Muscle layer of colon (tissue), 2 donors: Measurements from ENCODE around the gene PCDHGA8.
"Not testable (repeated sequence)": the region's sequence is repeated elsewhere in the genome, so short reads cannot be mapped to it uniquely, and the experiment has no call there.

Source experiments
- H3K27ac ChIP-seq: one replicate; pipeline ENCODE4 v1.7.0; 2013; ENCODE audit warnings: low read depth, mild to moderate bottlenecking, low read length, moderate library complexity
- H3K27me3 ChIP-seq, 2 donors: one replicate each; pipeline ENCODE4 v1.7.0; 2013; ENCODE audit warnings: low read length in 2 of 2, mild to moderate bottlenecking in 2 of 2; ENCODE audit not compliant: insufficient read depth in 2 of 2, control insufficient read depth in 1 of 2
- H3K36me3 ChIP-seq: one replicate; pipeline ENCODE4 v1.7.0; 2013; ENCODE audit warnings: mild to moderate bottlenecking, low read length; ENCODE audit not compliant: insufficient read depth
- H3K4me1 ChIP-seq: one replicate; pipeline ENCODE4 v1.7.0; 2013; ENCODE audit warnings: mild to moderate bottlenecking, low read length; ENCODE audit not compliant: insufficient read depth
- H3K4me3 ChIP-seq, 2 donors: one replicate each; pipeline ENCODE4 v1.7.0; 2013; ENCODE audit warnings: low read length in 2 of 2, low read depth in 1 of 2, mild to moderate bottlenecking in 1 of 2, moderate library complexity in 1 of 2
- H3K9ac ChIP-seq: one replicate; pipeline ENCODE4 v1.7.0; 2013; ENCODE audit warnings: low read length
- H3K9me3 ChIP-seq: one replicate; pipeline ENCODE4 v1.7.0; 2013; ENCODE audit warnings: mild to moderate bottlenecking, low read length
- donor health status: abdominal sarcoma.
- donor health status: Adenocarcinoma of cecum.

Gene PCDHGA8

GRCh38 chr5:141373673-141374317, 18.6 kb upstream of the PCDHGA8 start, which contains the start of gene PCDHGA6:
Gene PCDHGA6, plus strand, starts transcription at chr5:141373891. Its CDS starts 193 bp downstream, at chr5:141374084.
- Histone ChIP-seq H3K27me3 (no peaks in the 10 kb centered on the region), H3K9ac (no peak within 1 kb of the TSS), H3K4me1 (no peaks in the 10 kb centered on the region), H3K9me3 (peaks cover 77% of the 10 kb centered on the region), H3K27ac (no peak within 1 kb of the TSS), H3K4me3 (peak within 1 kb of the TSS; percentile 25 to 42), H3K36me3 (peaks cover 4% of the 10 kb centered on the region)

DNA sequence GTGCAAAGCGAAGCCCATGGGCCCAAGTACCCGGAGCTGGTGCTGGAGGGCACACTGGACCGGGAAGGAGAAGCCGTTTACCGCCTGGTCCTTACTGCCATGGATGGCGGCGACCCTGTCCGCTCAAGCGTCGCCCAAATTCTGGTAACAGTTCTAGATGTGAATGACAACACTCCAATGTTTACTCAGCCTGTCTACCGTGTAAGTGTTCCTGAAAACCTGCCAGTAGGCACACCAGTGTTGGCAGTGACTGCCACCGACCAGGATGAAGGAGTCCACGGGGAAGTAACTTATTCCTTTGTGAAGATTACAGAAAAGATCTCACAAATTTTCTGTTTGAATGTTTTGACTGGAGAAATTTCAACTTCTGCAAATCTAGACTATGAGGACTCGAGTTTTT, 17.8 kb upstream of the PCDHGA8 start:
- Histone ChIP-seq H3K27ac (no peak overlapping the region), H3K36me3 (peaks cover 4% of the 10 kb centered on the region), H3K4me3 (peak overlapping the region; percentile 25 to 28), H3K4me1 (no peaks in the 10 kb centered on the region), H3K9me3 (peaks cover 73% of the 10 kb centered on the region), H3K27me3 (no peaks in the 10 kb centered on the region), H3K9ac (no peak overlapping the region)

- Histone ChIP-seq H3K9me3 (peaks cover 68% of the 10 kb centered on the region), H3K4me3 (peak overlapping the region in 1 of 2 donors; percentile 38)
- not testable (repeated sequence) for H3K27ac ChIP-seq, H3K27me3 ChIP-seq, H3K4me1 ChIP-seq, H3K36me3 ChIP-seq, H3K9ac ChIP-seq
Measured at GRCh38 chr5:141375444-141376155, 16.8 kb upstream of the PCDHGA8 start.

- H3K4me1 ChIP-seq: no peaks in the 10 kb centered on the region
- H3K9ac ChIP-seq: no peak within 1 kb of the TSS
- H3K27ac ChIP-seq: no peak within 1 kb of the TSS
- peak within 1 kb of the TSS; percentile 12 to 47 for H3K4me3 ChIP-seq
- no peaks in the 10 kb centered on the region for H3K36me3 ChIP-seq
- peaks cover 73% of the 10 kb centered on the region for H3K9me3 ChIP-seq
- H3K27me3 ChIP-seq: no peaks in the 10 kb centered on the region
Measured at GRCh38 chr5:141382469-141383294, 9.8 kb upstream of the PCDHGA8 start, which contains the start of gene PCDHGA7. Gene PCDHGA7, plus strand, starts transcription at chr5:141382742. Its CDS starts 158 bp downstream, at chr5:141382900.

DNA sequence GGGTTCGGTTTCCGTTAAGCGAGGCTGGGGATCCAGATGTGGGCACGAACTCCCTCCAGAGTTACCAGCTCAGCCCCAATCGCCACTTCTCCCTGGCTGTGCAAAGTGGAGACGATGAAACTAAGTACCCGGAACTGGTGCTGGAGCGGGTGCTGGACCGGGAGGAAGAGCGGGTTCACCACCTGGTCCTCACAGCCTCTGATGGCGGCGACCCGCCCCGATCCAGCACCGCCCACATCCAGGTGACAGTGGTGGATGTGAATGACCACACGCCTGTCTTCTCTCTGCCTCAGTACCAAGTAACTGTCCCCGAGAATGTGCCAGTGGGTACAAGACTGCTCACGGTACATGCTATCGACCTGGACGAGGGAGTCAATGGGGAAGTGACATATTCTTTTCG, 9.1 kb upstream of the PCDHGA8 start:
- no peaks in the 10 kb centered on the region for H3K4me1 ChIP-seq
- no peaks in the 10 kb centered on the region for H3K27me3 ChIP-seq
- H3K36me3 ChIP-seq: no peaks in the 10 kb centered on the region
- peak overlapping the region; percentile 12 to 47 for H3K4me3 ChIP-seq
- H3K27ac ChIP-seq: no peak overlapping the region
- H3K9ac ChIP-seq: no peak overlapping the region
- H3K9me3 ChIP-seq: peaks cover 69% of the 10 kb centered on the region

DNA sequence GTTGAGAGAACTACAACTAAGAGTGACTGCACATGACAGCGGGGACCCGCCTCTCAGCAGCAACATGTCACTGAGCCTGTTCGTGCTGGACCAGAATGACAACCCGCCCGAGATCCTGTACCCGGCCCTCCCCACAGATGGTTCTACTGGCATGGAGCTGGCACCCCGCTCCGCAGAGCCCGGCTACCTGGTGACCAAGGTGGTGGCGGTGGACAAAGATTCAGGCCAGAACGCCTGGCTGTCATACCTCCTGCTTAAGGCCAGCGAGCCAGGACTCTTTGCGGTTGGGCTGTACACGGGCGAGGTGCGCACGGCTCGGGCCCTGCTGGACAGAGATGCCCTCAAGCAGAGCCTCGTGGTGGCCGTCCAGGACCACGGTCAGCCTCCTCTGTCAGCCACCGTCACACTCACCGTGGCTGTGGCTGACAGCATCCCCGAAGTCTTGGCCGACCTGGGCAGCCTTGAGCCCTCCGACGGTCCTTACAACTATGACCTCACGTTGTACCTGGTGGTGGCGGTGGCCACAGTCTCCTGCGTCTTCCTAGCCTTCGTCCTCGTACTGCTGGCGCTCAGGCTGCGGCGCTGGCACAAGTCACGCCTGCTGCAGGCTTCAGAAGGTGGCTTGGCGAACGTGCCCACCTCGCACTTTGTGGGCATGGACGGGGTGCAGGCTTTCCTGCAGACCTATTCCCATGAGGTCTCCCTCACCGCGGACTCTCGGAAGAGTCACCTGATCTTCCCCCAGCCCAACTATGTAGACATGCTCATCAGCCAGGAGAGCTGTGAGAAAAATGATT, 7.8 kb upstream of the PCDHGA8 start:
- no peaks in the 10 kb centered on the region for H3K36me3 ChIP-seq
- peaks cover 78% of the 10 kb centered on the region for H3K9me3 ChIP-seq
- H3K4me1 ChIP-seq: no peaks in the 10 kb centered on the region
- H3K27me3 ChIP-seq: no peaks in the 10 kb centered on the region
- no peak overlapping the region for H3K27ac ChIP-seq
- H3K9ac ChIP-seq: no peak overlapping the region
- peak overlapping the region in 1 of 2 donors; percentile 16 for H3K4me3 ChIP-seq

DNA sequence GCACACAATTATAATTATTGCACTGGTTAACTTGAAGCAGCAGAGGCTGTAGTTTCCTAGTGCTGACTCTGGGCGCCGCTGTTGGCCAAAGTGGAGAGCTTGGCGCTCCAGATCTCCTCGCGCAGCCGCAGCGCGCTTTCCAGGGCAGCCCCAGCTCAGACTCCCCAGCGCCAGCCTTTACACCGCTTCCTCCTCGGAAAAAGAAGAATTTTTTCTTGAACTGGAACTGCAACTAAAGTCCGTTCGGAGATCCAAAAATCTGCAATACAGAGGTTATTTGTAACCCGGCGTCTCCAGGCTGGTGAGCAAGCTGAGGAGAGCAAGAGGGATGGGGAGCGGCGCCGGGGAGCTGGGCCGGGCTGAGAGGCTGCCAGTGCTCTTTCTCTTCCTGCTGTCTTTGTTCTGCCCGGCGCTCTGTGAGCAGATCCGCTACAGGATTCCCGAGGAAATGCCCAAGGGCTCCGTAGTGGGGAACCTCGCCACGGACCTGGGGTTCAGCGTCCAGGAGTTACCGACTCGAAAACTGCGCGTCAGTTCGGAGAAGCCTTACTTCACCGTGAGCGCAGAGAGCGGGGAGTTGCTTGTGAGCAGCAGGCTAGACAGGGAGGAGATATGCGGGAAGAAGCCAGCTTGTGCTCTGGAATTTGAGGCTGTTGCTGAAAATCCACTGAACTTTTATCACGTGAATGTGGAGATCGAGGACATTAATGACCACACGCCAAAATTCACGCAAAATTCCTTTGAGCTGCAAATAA, 4.7 kb upstream of the PCDHGA8 start, which contains the start of gene PCDHGB4:
Gene PCDHGB4, plus strand, starts transcription at position 142 of the 755 bp plus-strand sequence. Its CDS starts 187 bp downstream, at position 329.
- Histone ChIP-seq H3K9me3 (peaks cover 80% of the 10 kb centered on the region), H3K4me3 (peak within 1 kb of the TSS in 1 of 2 donors; percentile 33)
- not testable (repeated sequence) for H3K4me1 ChIP-seq, H3K27me3 ChIP-seq, H3K27ac ChIP-seq, H3K36me3 ChIP-seq, H3K9ac ChIP-seq

DNA sequence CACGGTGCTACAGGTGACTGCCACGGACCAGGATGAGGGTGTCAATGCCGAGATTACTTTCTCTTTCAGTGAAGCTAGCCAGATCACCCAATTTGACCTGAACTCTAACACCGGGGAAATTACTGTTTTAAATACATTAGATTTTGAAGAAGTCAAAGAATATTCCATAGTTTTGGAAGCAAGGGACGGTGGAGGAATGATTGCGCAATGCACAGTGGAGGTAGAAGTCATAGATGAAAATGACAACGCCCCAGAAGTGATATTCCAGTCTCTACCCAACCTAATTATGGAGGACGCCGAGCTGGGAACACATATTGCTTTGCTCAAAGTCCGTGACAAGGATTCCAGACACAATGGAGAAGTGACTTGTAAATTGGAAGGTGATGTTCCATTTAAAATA, 3.8 kb upstream of the PCDHGA8 start:
- Histone ChIP-seq H3K27ac (no peak overlapping the region), H3K4me3 (peak overlapping the region in 1 of 2 donors; percentile 33), H3K27me3 (no peaks in the 10 kb centered on the region), H3K36me3 (no peaks in the 10 kb centered on the region), H3K9ac (no peak overlapping the region), H3K9me3 (peaks cover 79% of the 10 kb centered on the region), H3K4me1 (no peaks in the 10 kb centered on the region)

GRCh38 chr5:141389153-141390042, 3.0 kb upstream of the PCDHGA8 start:
- Histone ChIP-seq H3K36me3 (no peaks in the 10 kb centered on the region), H3K4me3 (peak overlapping the region in 1 of 2 donors; percentile 33), H3K9ac (no peak overlapping the region), H3K4me1 (no peaks in the 10 kb centered on the region), H3K27me3 (no peaks in the 10 kb centered on the region), H3K9me3 (peaks cover 79% of the 10 kb centered on the region), H3K27ac (no peak overlapping the region)
